HG03469 (cell line): ENCODE results near the gene PKHD1.
"Not testable (repeated sequence)": the region's sequence is repeated elsewhere in the genome, so short reads cannot be mapped to it uniquely, and the experiment has no call there.

Experiments used
- ATAC-seq: cut with Tn5 transposase; IDR thresholded peaks from one replicate; pipeline ENCODE4 v1.9.1; 2021; ENCODE audit warnings: mild to moderate bottlenecking, moderate library complexity, moderate number of reproducible peaks; ENCODE audit not compliant: unreplicated experiment

The PKHD1 gene

GRCh38 chr6:51934098-51934497 is 153.3 kb downstream of the PKHD1 start:
- ATAC-seq = no peak

- no peak for ATAC-seq
Observed at GRCh38 chr6:51932956-51933355, 154.5 kb downstream of the PKHD1 start.

- ATAC-seq = no peak
Observed at GRCh38 chr6:51930602-51931001, 156.8 kb downstream of the PKHD1 start.

- no peak for ATAC-seq
Observed at GRCh38 chr6:51929934-51930574, 157.4 kb downstream of the PKHD1 start.

- ATAC-seq = peak; percentile 78
Observed at GRCh38 chr6:51928320-51928719, 159.1 kb downstream of the PKHD1 start.

GRCh38 chr6:51927450-51927849 is 160.0 kb downstream of the PKHD1 start:
- ATAC-seq = no peak

GRCh38 chr6:51926125-51926524 is 161.3 kb downstream of the PKHD1 start:
- ATAC-seq = peak; percentile 26

- not testable (repeated sequence) for ATAC-seq
Observed at GRCh38 chr6:51922479-51922878, 164.9 kb downstream of the PKHD1 start.

GRCh38 chr6:51918347-51918746 is 169.1 kb downstream of the PKHD1 start:
- not testable (repeated sequence) for ATAC-seq

- no peak for ATAC-seq
Observed at GRCh38 chr6:51915098-51915497, 172.3 kb downstream of the PKHD1 start.

GRCh38 chr6:51913265-51913664 is 174.1 kb downstream of the PKHD1 start:
- ATAC-seq = no peak

- ATAC-seq = no peak
Observed at GRCh38 chr6:51910851-51911250, 176.6 kb downstream of the PKHD1 start.

- no peak for ATAC-seq
Observed at GRCh38 chr6:51908243-51908642, 179.2 kb downstream of the PKHD1 start.

- no peak for ATAC-seq
Observed at GRCh38 chr6:51901766-51902764, 185.3 kb downstream of the PKHD1 start.

GRCh38 chr6:51893366-51893765 is 194.0 kb downstream of the PKHD1 start:
- no peak for ATAC-seq

GRCh38 chr6:51892750-51893149 is 194.7 kb downstream of the PKHD1 start:
- no peak for ATAC-seq

GRCh38 chr6:51892339-51892738 is 195.1 kb downstream of the PKHD1 start:
- no peak for ATAC-seq

- no peak for ATAC-seq
Observed at GRCh38 chr6:51891784-51892183, 195.6 kb downstream of the PKHD1 start.

GRCh38 chr6:51887859-51888258 is 199.6 kb downstream of the PKHD1 start:
- ATAC-seq = no peak

GRCh38 chr6:51885957-51886356 is 201.5 kb downstream of the PKHD1 start:
- ATAC-seq = no peak

GRCh38 chr6:51868591-51869355 is 218.6 kb downstream of the PKHD1 start:
- ATAC-seq = no peak
